GM12872 (cell line): ENCODE measurements around the gene ASGR2.

ENCODE experiments used
- TF ChIP-seq, protein P1 (sequence below): IDR thresholded peaks from 3 replicates; pipeline ENCODE4 v1.5.1; 2011; ENCODE audit warnings: low read depth, mild to moderate bottlenecking, low read length, moderate library complexity; ENCODE audit not compliant: insufficient read depth

ASGR2 gene

GRCh38 chr17:7119314-7119713 is 4.7 kb upstream of the ASGR2 start:
- TF ChIP-seq, protein P1, sequence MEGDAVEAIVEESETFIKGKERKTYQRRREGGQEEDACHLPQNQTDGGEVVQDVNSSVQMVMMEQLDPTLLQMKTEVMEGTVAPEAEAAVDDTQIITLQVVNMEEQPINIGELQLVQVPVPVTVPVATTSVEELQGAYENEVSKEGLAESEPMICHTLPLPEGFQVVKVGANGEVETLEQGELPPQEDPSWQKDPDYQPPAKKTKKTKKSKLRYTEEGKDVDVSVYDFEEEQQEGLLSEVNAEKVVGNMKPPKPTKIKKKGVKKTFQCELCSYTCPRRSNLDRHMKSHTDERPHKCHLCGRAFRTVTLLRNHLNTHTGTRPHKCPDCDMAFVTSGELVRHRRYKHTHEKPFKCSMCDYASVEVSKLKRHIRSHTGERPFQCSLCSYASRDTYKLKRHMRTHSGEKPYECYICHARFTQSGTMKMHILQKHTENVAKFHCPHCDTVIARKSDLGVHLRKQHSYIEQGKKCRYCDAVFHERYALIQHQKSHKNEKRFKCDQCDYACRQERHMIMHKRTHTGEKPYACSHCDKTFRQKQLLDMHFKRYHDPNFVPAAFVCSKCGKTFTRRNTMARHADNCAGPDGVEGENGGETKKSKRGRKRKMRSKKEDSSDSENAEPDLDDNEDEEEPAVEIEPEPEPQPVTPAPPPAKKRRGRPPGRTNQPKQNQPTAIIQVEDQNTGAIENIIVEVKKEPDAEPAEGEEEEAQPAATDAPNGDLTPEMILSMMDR = no peak

DNA sequence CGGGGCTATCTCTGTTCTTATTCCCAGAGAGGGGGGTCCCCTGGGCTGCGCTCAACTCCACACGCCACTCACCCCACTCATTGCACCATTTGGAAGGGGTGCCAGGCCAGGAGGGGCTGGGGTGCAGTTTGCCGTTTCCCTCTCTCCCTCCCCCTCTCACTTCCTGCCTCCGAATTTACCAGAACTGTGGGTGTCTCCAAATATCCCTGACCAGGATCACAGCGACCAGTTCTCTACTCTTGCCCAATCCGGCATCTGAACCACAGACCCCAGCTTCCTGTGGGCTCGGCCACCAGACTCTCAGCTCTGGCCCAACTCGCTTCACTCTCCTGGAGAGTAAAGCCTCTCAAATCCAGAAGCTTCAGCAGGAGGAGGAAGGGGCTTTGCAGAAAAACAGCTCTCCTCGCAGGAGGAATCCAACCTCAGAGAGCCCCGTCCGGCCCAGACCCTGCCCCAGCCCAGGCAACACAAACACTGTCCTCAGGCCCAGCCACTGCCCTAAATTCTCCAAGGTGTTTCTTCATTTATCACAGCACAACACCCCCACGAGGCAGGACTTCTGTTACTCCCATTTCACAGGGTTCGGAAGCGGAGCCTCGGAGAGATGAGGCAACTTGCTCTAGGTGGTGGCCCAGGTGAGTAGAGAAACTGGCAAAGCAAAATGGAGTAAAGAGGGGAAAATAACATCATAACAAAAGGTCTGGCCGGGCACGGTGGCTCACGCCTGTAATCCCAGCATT is 423 bp upstream of the ASGR2 start:
- TF ChIP-seq, protein P1 = no peak

DNA sequence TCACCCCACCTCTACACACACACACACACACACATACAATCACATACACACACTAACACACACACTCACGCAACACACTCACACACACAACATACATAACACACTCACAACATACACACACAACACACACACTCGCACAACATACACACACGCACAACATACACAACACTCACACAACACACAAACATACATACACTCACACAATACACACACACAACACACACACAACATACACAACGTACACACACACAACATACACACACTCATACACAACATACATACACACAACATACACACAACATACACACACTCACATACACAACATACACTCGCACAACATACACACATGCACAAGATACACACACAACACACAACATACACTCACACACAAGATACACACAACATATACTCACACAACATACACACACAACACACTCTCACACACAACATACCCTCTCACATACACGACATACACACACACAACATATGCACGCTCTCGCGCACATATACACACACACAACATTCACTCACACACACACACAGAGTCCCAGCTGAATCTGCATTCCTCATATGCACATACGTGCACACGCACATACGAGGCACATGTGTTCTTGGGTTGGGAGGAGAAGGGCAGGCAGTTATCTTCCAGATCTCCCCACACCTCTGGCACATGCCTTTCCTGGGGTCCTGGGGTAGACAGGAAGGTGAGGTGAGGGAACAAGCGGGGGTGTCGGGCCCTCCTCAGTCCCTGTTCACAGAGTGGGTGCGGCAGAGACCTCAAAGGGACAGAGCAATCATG is 1.1 kb downstream of the ASGR2 start:
- TF ChIP-seq, protein P1 = no peak

- TF ChIP-seq, protein P1 = no peak
Measured at GRCh38 chr17:7112510-7113108, 2.0 kb downstream of the ASGR2 start.

- TF ChIP-seq, protein P1 = no peak
Measured at GRCh38 chr17:7111784-7112509, 2.7 kb downstream of the ASGR2 start.

- TF ChIP-seq, protein P1 = no peak
Measured at GRCh38 chr17:7110617-7111306, 3.9 kb downstream of the ASGR2 start.
